Adrenal gland (tissue), 12 donors: ENCODE data around the gene MMP21. TPM values are rescaled to one million over a fixed set of nuclear protein-coding genes. Genes with fewer than 3 reads are reported as not detected.

Source experiments
- DNase-seq, 7 donors: peaks; one replicate each; pipeline ENCODE4 v3.0.0-alpha.2; 2019 to 2020
- H3K27ac ChIP-seq, 5 donors: fragments of 200-600 bp; sonication (generic) in 4 of 5; 1 replicate in 3 of 5; 2 replicates in 2 of 5; pipeline versions ENCODE4 v1.5.1 to v1.8.0; 2016 to 2020; ENCODE audit warnings: mild to moderate bottlenecking in 1 of 5
- H3K27me3 ChIP-seq: fragments of 200-600 bp; 2 replicates; pipeline ENCODE4 v1.8.0; 2021
- H3K36me3 ChIP-seq, 2 donors: fragments of 200-600 bp; replicated peaks in 1 of 2; 1 replicate in 1 of 2; 2 replicates in 1 of 2; pipeline versions ENCODE4 v1.5.1 to v1.8.0; 2018 to 2022
- H3K4me1 ChIP-seq, 2 donors: fragments of 200-600 bp; replicated peaks in 1 of 2; 1 replicate in 1 of 2; 2 replicates in 1 of 2; pipeline versions ENCODE4 v1.5.1 to v1.8.0; 2018 to 2021
- H3K4me3 ChIP-seq, 4 donors: fragments of 200-600 bp; sonication (generic) in 3 of 4; one replicate each; pipeline ENCODE4 v1.5.1; 2016 to 2018
- H3K9me3 ChIP-seq, 3 donors: fragments of 200-600 bp; sonication (generic) in 1 of 3; replicated peaks in 1 of 3; 1 replicate in 2 of 3; 2 replicates in 1 of 3; pipeline versions ENCODE4 v1.5.1 to v1.8.0; 2016 to 2021
- CTCF ChIP-seq, 6 experiments: fragments of 450-650 bp in 4 of 6; fragments of 200-600 bp in 2 of 6; sonication (generic) in 1 of 6; IDR thresholded peaks; 1 replicate in 5 of 6; 2 replicates in 1 of 6; pipeline versions ENCODE4 v1.5.1 to v1.8.0; 2016 to 2021; ENCODE audit warnings: antibody characterized with exemption in 6 of 6, mild to moderate bottlenecking in 2 of 6, moderate library complexity in 1 of 6
- POLR2A ChIP-seq, 2 donors: fragments of 450-650 bp; IDR thresholded peaks; one replicate each; pipeline ENCODE4 v1.6.1; 2017; ENCODE audit warnings: antibody characterized with exemption in 2 of 2, mild to moderate bottlenecking in 2 of 2, moderate library complexity in 1 of 2
- WGBS, 4 donors: extraction: QIAGEN DNeasy Blood & Tissue Kit in 2 of 4; methylation state at CpG; one replicate each; pipeline versions ENCODE4 v1.1.5 to v1.1.7; 2013 to 2017; 5-methylcytosine and 5-hydroxymethylcytosine counted together
- intact Hi-C, 2 donors: fragments of 100-400 bp; cut with DNase I; formaldehyde crosslinking; loops; one replicate each; pipeline versions ENCODE4 v1.14.1 to v1.15.0; 2022 to 2023
- polyA plus RNA-seq, 3 donors: library from polyadenylated mRNA; stranded (reverse); fragments of 200-250 nt in 2 of 3; fragments of 350-450 nt in 1 of 3; fragmentation: Illumina TruSeq in 1 of 3; extraction: RNeasy Lipid Tissue Mini Kit (QIAGEN cat#74804) in 1 of 3; gene quantifications; one replicate each; pipeline ENCODE4 v1.2.3, GENCODE V29; 2013 to 2014
- total RNA-seq, 9 donors: library from RNA; depleted of rRNA in 4 of 9; stranded (reverse); fragments of >200 nt in 4 of 9; fragments of 120-200 nt in 1 of 9; fragmentation: NEBNext Ultra II Directional in 1 of 9; extraction: Animal tissue kit (Norgen Biotek cat#: 25700) in 1 of 9; gene quantifications; one replicate each; pipeline versions ENCODE4 v1.1.0 to v1.2.4, GENCODE V29; 2013 to 2023
- donor health status: healthy with polysubstance abuse.
- donor health status: Bipolar disorder and iron deficiency.
- donor health status: DM: yes; HTN: yes; CAD: no.
- donor health status: DM: no; HTN: no; CAD: no.
- donor health status: DM: no; HTN: no; CAD: no.
- donor health status: DM: yes; HTN: yes; CAD: no.

Gene MMP21
- total and polyA plus RNA-seq, 12 donors, result 0.11 to 0.27 (median 0.24) TPM; not detected in 7

GRCh38 chr10:125797994-125798662, 22.5 kb upstream of the MMP21 start:
- H3K4me3 ChIP-seq, result no peak overlapping the region
- H3K27me3 ChIP-seq, result no peaks in the 10 kb centered on the region
- no peak for DNase-seq
- intact Hi-C loops, result no loop called here
- no peak overlapping the region for H3K27ac ChIP-seq
- H3K4me1 ChIP-seq, result no peaks in the 10 kb centered on the region
- TF ChIP-seq CTCF (IDR thresholded peaks at IDR 0.05) (no peak), POLR2A (IDR thresholded peaks at IDR 0.05) (no peak)
- WGBS, 4 donors, result 54 to 86% (median 78%) methylated on average over 5 of the region's 5 CpGs
- H3K36me3 ChIP-seq, result peaks cover 0 to 29% of the 10 kb centered on the region in 2 donors
- no peaks in the 10 kb centered on the region for H3K9me3 ChIP-seq

GRCh38 chr10:125797424-125797823, 21.8 kb upstream of the MMP21 start:
- 92 to 95% (median 94%) methylated on average over 8 of the region's 8 CpGs for WGBS, 4 donors

GRCh38 chr10:125795637-125796190, 20.1 kb upstream of the MMP21 start:
- H3K27ac ChIP-seq, result no peak overlapping the region
- H3K4me3 ChIP-seq, result no peak overlapping the region
- intact Hi-C loops, result no loop called here
- no peaks in the 10 kb centered on the region for H3K27me3 ChIP-seq
- H3K9me3 ChIP-seq, result no peaks in the 10 kb centered on the region
- WGBS, 4 donors, result 81 to 93% (median 88%) methylated on average over 8 of the region's 8 CpGs
- H3K4me1 ChIP-seq, result no peaks in the 10 kb centered on the region
- H3K36me3 ChIP-seq, result peaks cover 0 to 42% of the 10 kb centered on the region in 2 donors
- no peak for DNase-seq
- TF ChIP-seq CTCF (IDR thresholded peaks at IDR 0.05), result no peak
- TF ChIP-seq POLR2A (IDR thresholded peaks at IDR 0.05), result no peak

More at GRCh38 chr10:125797424-125797823, 21.8 kb upstream of the MMP21 start:
- Histone ChIP-seq H3K27me3 (no peaks in the 10 kb centered on the region), H3K9me3 (no peaks in the 10 kb centered on the region), H3K4me3 (no peak overlapping the region), H3K4me1 (no peaks in the 10 kb centered on the region), H3K36me3 (peaks cover 0 to 34% of the 10 kb centered on the region in 2 donors), H3K27ac (no peak overlapping the region)
- TF ChIP-seq POLR2A (IDR thresholded peaks at IDR 0.05) (no peak), CTCF (IDR thresholded peaks at IDR 0.05) (no peak)
- no peak for DNase-seq
- intact Hi-C loops, result no loop called here

- DNase-seq, result no peak
- WGBS, 4 donors, result 91 to 93% (median 91%) methylated on average over 2 of the region's 2 CpGs; no CpG with 5 or more reads in 1 of the 4 donors
- no peak overlapping the region for H3K4me3 ChIP-seq
- H3K36me3 ChIP-seq, result peaks cover 0 to 42% of the 10 kb centered on the region in 2 donors
- TF ChIP-seq POLR2A (IDR thresholded peaks at IDR 0.05) (no peak), CTCF (IDR thresholded peaks at IDR 0.05) (no peak)
- no peaks in the 10 kb centered on the region for H3K27me3 ChIP-seq
- intact Hi-C loops, result no loop called here
- H3K9me3 ChIP-seq, result no peaks in the 10 kb centered on the region
- no peak overlapping the region for H3K27ac ChIP-seq
- H3K4me1 ChIP-seq, result no peaks in the 10 kb centered on the region
These were observed 19.5 kb upstream of the MMP21 start for GRCh38 chr10:125795128-125795527.
